Stimulated activated CD4-positive, alpha-beta T cell treated with anti-CD3 and anti-CD28 coated beads, TNF-alpha, amount 100 ng/mL, for 4 hours (primary cell): ENCODE measurements around the gene ECHS1.

Experiments
- DNase-seq, 3 experiments: peaks; one replicate each; pipeline ENCODE4 v3.0.0-alpha.2; 2020; ENCODE audit warnings: low read depth in 3 of 3

Gene ECHS1

DNA sequence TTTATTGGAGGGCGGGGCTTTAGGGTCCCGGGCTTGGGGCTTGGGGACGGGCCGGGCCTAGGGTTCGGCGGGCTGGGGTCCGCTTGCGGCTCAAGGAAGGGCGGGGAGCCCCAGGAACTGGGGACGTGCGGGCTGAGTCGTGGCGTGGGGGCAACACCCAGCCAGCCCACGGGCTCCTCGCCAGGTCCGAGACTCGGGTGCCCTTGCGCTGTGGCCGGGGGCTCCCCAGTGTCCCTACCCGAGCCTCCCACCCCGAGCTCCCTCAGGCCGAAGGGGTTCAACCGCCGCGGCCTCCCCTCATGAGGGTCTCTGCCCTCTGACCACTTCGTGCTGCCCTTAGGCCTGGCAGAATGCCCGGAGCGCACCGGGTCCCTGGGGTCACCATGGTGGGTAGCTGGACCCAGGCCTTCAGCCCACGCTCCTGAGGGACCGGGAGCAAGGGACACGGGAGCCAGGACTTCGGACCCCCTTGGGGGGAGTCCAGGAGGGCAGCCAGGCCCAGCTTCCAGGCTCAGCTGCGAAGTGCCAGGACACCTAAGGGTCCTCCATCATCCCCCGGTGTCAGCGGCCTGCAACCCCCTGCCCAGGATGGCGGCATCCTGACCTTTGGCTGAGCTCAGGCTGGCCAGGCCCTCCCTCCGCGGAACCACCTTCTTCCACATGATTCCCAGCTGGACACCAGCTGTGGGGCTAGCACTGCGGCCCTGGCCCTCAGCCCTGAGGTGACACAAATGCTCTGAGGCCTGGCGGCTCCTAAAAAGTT, 14.8 kb downstream of the ECHS1 start:
- no peak for DNase-seq

DNA sequence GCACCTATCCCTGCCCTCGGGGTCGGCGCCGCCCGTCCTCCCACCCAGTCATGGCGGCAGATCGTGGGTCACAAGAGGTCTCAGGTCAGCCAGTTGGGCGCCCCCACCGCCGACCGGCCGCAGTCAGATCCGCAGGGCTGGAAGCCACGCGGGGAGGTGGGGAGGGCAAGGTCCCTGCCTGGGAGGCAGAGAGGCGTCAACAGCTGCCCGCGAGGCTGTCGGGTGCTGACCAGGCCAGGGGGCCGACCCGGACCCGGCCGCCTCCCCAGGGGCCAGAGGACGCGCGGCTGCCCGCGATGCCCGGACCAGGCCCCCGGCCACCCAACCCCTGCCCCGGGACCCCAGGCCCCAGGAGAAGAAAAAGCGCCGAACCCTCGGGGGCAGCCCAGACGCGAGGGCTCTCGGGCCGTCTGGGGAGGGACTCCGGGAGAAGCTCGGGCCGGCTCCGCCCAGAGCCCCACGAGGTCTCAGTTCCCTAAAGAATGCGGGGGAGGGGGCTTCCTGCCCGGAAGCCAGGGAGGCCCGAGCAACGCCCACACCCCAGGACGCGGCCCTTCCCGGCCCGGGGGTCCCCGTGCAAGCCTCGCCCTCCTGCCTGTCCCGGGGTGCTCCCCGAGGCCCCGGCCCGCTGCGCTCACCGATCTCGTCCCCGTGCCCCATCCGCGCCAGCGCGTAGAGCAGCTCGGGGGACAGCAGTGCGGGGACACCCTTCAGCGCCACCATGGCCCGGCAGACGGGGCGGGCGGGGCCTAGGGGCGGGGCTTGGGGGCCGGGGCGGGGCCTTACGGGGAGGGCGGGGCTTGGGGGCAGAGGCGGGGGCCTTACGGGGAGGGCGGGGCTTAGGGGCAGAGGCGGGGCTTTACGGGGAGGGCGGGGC, 15.6 kb downstream of the ECHS1 start, which contains the start of gene FUOM:
FUOM (minus strand) TSS at position 735 of the 877 bp plus-strand sequence; CDS start at position 723, 12 bp downstream.
- peak; percentile 52 to 65 (median 63) for DNase-seq

DNA sequence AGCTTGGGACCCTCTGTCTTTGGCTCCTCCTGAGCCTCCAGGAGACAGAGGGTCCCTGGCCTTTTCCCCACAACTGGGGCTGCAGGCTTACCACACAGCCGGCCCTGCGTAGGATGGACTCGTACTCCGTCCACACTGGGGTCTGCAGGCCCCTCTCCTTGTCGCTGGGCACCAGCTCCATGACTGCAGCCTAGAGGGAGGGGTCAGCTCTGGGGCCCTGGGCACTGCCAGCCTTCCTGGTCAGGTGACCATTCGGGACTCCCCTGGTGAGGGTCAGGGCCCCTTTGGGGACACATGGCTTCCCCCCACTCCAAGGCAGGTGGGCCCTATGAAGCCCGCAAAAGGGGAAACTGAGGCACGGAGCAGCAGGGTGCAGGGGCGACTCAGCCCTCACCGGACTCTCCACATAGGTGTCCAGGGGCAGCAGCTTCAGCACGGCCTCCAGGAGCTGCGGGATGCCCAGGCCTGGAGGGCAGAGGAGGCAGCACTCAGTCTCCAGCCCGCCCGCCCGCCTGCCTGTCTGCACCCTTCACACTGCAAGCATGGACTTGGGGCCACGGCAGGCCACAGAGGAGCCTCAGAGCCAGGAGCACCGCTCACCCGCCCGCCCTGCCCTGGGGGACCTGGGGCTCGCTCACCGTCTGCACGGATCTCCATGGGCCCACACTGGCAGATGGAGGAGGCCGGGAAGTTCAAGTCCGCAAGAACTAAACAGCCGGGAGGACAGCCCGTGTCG, 16.4 kb downstream of the ECHS1 start:
- no peak for DNase-seq

DNA sequence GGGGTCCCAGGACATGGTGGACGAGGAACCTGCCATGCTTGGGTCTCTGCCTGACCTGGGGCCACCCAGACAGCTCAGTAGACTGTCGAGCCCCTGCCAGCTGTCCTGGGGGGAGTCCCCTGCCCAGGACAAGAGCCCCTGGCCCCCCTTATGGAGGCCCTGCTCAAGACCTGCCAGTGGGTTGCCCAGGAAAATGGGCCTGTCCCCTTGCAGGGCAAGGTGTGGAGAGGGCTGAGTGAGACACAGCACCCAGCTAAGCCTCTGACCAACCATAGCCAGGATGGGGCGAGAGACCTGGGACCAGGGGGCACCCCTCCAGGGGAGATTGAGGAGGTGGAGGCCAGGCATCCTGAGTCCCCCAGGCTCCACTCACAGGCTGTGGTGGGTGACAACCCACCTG, 17.2 kb downstream of the ECHS1 start:
- no peak for DNase-seq

DNA sequence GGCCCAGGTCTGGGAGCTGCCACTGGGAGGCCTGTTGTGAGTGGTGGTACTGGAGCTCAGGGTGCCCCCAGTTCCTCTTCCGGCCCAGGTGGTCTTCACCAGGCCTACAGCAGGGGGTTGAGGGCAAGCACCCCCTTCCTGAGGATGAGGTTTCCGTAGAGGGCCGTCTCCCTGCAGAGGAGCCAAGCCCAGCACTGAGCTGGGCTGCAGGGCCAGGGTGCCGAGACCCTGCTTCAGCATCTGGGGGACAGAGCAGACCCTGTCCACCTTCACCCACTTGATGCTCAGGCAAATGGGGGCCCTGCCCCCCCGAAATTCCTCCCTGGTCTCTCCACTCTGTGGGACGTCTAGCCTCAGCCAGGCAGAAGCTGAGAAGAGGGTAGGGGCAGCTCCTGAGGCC, 17.9 kb downstream of the ECHS1 start:
- DNase-seq: no peak

DNA sequence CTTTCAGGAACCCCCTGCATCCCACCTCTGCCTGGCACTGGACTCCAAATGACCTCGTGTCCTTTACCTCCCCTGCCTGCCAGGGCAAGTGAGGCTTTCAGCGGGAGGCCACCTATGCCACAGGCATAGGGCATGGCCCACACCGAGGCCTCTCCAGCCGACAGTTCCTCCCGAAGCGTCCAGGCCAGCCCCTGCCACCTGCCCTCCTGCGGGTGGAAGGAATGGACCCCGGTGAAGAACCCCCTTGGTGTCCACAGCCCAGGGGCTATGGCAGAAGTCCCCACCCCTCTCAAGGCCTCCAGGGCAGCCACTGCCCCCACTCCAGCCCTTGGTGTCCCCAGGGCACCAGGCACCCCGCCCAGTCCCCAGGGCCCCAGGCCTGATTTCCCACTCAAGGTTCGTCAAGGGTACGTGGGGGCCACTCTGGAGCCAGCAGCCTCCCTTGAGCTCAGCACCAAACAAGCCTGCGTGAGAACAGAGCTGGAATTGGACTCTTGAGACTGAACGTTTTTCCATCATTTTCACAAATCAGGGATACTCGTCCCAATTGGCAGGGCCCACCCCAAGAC, 18.4 kb downstream of the ECHS1 start:
- DNase-seq: no peak

DNA sequence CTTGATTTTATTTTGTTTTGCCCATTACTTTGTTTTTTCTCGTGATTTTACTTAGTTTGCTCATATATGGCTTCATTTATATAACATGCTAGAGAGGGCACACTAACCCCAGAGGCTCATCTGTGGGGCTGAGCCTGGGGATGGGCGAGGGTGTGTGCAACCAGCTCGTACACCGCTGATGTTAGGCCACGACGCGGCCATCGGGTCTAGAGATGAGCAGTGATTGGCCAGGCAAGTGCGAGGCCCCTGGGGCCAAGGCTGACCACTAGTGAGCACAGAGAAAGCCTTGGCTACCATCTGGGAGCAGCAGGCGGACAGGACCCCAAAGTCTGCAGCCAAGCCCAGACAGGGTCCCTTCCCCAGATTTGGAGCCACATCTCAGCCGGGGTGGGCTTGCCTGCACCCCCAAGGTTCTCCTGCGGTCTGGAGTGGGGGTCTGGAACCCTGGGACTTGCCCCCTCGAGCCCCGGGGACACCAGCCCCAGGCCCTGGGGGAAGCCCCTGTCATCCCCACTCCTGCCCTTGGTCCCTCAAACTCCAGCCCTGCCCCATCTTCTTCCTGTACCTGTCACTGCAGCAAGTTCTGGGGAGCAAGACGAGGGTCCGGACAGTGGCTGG, 19.1 kb downstream of the ECHS1 start:
- no peak for DNase-seq

DNA sequence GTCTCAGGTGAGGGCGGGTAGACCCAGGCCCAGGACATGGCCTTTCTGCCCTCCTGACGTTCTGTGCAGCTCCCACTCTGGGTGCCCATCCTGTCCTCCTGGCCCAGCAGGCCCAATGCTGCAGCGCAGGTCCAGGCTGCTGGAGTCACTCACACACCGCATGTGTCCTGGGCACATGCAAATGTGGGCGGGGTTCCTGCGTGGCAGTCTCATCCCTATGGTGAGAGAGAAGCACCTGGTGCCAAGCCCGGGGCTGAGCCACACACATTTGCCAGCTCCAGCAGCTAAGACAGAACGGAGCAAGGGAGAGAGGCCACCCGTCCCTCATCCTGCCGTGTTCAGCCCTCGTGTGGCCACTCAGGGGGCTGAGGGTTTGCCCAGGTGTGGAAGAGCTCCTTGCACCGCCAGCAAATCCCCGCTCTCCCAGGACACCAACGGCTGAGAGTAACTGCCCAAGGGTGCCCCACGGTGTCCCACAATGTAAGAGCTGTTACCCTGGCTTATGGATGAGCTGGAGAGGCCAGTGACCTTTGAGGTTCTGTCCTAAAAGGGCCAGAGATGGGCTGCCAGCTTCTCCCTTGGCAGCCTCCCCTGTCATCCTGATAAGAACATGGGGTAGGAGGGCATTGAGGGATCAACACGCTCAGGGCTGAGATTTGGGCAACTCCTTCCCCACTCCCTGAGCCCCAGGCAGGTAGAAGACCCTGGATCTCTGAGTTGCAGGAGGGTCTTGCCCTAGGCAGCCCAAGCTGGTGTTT, 19.8 kb downstream of the ECHS1 start:
- no peak for DNase-seq

DNA sequence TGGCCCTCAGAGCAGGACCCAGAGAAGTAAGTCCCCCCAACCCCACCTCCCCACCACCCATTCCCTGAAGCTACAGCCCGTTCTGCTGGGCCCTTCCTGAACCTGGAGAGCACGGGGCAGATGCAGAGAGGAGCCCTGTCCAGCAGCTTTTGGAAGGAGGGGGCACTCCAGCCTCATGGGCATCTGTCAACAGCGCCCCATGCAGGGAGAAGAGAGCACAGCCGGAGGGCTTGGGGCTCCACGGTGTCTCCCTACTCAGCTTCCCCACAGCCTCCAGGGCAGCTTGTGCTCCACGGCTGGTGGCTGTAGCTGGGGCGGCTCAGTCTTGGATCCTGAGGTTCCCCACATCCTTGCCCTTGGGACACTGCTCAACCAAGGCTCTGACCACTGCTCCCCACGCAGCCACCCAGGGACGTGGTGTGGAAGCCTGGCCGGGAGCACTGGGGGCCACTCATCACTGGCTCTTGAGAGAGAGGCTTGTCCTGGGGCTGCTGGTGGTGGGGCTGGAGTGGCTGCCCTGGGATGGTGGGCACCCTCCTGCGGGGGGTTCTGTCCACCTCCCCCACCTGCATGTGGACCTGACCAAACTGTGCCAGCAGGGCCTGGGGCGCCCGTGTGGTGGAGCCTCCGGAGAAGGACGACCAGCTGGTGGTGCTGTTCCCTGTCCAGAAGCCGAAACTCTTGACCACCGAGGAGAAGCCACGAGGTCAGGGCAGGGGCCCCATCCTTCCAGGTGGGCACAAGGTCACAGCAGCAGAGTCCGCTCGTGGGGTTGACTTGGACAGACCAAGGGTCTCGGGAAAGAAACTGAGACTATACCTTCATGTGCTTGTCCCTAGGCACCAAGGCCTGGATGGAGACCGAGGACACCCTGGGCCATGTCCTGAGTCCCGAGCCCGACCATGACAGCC, 21.5 kb downstream of the ECHS1 start:
- no peak for DNase-seq

DNA sequence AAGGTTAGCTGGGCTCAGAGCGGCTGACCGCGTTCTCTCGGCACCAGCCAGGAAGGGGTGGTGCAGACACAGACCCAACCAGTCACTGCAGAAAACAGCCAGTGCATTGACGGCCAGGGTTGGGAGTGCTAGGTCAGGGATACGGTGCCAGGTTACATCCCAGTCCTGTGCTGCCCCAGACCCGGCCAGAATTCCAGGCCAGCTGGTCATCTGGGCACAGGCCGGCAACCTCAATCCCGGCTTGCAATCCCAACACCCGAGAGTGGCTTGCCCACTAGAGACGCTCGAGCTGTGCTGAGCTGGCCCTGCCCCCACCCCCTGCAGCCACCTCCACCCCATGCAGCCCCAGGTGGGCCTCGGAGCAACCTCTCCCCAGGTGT, 22.2 kb downstream of the ECHS1 start:
- DNase-seq: no peak

DNA sequence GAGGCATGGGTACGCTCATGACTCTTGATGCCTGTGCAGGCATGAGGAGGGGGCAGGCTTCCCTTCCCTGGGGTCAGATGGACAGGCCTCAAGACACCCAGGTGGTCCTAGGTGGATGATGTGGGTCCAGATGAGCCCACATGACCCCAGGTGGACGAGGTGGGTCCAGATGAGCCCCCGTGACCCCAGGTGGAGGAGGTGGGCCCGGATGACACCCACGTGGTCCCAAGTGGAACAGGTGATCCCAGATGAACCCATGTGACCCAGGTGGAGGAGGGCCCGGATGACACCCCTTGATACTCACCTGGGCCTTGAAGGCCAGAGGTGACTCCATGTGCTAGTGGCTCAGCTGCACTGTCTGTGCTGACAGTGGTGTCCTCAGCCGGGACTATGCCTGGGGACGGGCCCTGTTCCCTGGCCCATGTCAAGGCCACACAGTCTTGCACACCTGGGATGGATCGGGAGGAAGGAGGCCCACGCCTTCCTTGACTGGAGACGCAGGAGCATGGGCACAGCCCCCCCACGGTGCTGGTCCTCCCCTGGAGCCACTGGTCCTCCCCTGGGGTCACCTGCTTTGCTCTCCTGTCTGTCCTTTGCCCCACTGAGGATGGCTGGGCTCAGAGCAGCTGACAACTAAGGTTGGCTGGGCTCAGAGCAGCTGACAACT, 22.7 kb downstream of the ECHS1 start:
- no peak for DNase-seq

DNA sequence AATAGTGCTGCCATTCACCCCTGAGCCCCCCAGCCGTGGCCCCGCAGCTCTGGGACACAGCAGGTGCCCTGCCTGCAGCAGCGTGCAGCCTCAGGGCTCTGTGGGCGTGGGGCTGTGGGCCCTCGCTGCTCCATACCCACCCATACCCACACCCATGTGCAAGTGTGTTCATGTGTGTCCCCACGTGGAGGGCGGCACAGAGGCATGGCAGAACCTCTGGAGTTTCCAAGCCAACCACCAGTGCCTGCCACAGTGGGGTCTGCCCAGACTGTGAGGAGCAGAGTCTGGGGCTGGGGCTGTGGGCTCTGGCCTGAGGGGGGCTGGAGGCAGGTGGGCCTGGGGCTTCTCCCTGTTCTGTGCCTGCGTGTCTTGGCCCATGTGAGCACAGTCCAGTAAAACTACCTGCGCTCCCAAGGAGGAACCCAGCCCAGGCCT, 23.6 kb downstream of the ECHS1 start:
- DNase-seq: no peak

DNA sequence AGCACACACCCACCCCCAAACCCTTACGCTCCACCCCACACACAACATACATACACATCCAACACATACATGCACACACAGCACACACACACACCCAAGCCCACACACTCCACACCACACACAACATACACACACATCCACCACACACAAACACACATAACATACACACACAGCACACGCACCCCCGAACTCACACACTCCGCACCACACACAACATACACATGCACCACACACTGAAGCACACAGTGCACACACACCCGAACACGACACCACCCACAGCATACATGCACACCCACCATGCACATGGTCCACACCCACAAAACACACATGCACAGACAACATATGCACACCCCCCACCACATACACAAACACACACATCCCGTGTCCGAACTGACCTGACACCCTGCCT, 24.0 kb downstream of the ECHS1 start:
- DNase-seq: no peak

DNA sequence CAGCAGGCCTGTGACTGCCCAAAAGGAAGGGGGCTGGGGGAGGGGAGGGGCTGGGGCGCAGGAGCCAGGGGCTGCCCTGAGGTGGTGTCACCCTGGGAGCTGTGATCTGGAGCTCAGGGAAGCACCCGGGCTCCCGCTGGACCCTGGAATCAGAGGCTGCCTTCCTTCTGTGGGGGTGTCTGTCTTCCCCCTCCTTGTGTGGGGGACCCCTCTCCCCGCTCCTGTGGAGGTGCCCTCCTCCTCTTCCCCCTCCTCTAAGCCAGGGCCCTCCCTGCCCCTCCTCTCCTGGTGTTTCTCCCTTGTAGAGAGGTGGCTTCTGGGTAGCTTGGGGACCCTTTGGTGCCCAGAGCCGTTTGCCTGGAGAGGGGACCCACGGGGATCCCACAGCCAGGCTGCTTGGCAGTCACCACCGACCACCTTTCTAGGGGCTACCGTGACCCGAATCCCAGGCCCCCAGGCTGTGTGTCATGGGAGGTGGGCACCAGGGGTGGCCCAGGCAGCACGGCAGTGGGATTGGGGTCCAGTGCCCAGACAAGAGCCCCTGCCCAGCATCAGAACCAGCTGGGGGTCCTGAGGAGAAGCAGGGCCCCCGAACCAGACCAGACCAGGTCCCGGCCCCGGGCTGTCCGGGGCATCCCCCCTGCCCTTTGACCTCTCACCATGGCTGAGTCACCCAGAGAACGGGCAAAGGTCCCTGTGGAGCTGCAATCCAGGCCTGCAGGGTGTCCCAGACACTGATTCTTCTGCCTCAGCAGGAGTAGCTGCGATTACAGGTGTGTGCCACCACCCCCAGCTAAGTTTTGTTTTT, 25.2 kb downstream of the ECHS1 start:
- DNase-seq: no peak

DNA sequence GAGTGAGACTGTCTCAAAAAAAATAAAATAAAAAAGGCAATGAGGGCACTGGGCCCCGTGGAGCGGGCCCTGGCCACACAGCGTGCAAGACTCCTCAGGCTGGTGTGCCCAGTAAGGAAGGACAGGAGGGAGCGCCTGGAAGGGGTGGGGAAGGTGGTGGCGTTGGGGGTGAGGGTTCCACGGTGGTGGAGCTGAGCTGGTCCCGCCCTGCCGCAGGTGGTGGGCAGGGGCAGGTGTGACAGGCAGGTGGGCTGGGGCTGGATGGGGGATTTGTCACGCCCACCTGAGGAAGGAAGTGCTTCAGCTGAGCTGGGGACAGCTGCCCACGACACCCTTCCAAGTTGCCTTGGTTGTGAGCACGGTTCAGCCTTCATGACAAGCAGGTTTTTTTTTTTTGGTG, 26.7 kb downstream of the ECHS1 start:
- DNase-seq: no peak

DNA sequence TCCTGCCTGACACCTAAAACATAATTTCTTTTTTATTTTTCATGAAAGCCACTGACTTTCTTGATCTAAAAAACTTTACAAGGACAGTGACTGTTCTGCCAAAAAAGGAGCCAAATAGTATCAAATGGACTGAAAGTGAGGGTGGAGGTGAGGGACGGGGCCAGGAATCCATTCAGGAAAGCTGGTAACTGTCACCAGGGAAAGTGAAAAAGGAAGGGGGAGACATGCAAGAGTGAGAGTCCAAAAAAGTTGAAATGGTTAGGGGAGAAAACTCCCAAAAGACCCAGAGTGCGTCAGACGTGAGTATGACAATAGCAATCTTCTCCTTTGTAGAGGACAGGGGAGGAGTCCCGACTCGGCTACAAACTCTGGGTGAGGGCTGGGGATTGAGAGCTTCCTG, 28.9 kb downstream of the ECHS1 start:
- DNase-seq: no peak

DNA sequence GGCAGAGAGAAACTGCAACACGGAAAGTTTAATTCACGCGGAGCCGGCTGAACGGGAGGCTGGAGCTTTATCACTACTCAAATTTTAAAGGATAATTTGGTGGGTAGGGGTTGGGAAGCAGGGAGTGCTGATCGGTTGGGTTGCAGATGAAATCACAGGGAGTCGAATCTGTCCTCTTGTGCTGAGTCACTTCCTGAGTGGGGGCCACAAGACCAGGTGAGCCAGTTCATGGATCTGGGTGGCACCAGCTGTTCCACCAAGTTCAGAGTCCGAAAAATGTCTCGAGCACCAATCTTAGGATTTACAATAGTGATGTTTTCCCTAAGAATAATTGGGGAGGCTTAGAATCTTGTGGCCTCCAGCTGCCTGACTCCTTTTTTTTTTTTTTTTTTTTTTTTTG, 29.6 kb downstream of the ECHS1 start:
- DNase-seq: no peak

DNA sequence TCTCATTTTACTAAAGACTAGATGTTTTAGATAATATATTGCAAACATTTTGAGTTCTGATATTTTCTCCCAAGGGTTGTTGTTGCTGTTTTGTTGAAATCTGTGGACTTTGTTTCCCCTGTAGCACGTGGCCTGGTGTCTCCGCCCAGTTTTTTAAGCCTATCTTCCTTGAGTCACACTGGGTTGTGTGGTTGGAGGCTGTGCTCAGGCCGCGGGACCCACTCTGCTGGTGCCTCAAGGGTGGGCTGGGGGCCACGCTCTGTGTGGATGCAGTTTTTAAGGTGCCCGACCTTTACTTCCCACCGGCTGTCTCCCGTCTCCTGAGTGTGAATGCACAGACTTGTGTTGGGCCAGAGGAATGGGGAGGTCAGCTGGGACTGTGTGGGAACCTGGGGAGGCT, 30.2 kb downstream of the ECHS1 start:
- DNase-seq: no peak
